Stimulated activated naive CD8-positive, alpha-beta T cell treated with anti-CD3 and anti-CD28 coated beads, Interleukin-15, Interleukin-2, amounts not matched to agents 100 ng/mL and 50 ng/mL, for 24 hours (primary cell): ENCODE results near the gene ZNF497.
"Not testable (repeated sequence)": the region's sequence is repeated elsewhere in the genome, so short reads cannot be mapped to it uniquely, and the experiment has no call there.

Source experiments
- H3K27ac Mint-ChIP-seq: one replicate; pipeline ENCODE4 v1.8.0; 2021; ENCODE audit warnings: mild to moderate bottlenecking, mixed read lengths
- H3K27me3 Mint-ChIP-seq: one replicate; pipeline ENCODE4 v1.8.0; 2021; ENCODE audit warnings: mixed read lengths
- H3K36me3 Mint-ChIP-seq: one replicate; pipeline ENCODE4 v1.8.0; 2021; ENCODE audit warnings: low read depth, mixed read lengths
- H3K4me1 Mint-ChIP-seq: one replicate; pipeline ENCODE4 v1.8.0; 2021; ENCODE audit warnings: low read depth, mixed read lengths
- H3K4me3 Mint-ChIP-seq: one replicate; pipeline ENCODE4 v1.8.0; 2021; ENCODE audit warnings: mild to moderate bottlenecking, mixed read lengths
- H3K9me3 Mint-ChIP-seq: one replicate; pipeline ENCODE4 v1.8.0; 2021; ENCODE audit warnings: mixed read lengths

ZNF497 gene

GRCh38 chr19:58350001-58350861 lies 12.3 kb downstream of the ZNF497 start:
- Mint-ChIP-seq H3K9me3 (no peaks in the 10 kb centered on the region), H3K27ac (no peak overlapping the region), H3K27me3 (no peaks in the 10 kb centered on the region), H3K36me3 (peaks cover 9% of the 10 kb centered on the region), H3K4me3 (no peak overlapping the region), H3K4me1 (peaks cover 32% of the 10 kb centered on the region)

- peaks cover 29% of the 10 kb centered on the region for H3K4me1 Mint-ChIP-seq
- H3K27ac Mint-ChIP-seq, result peak overlapping the region; percentile 55
- H3K4me3 Mint-ChIP-seq, result no peak overlapping the region
- no peaks in the 10 kb centered on the region for H3K9me3 Mint-ChIP-seq
- peaks cover 9% of the 10 kb centered on the region for H3K36me3 Mint-ChIP-seq
- H3K27me3 Mint-ChIP-seq, result no peaks in the 10 kb centered on the region
Measured at GRCh38 chr19:58349590-58349989, 13.0 kb downstream of the ZNF497 start.

GRCh38 chr19:58348080-58348479 lies 14.5 kb downstream of the ZNF497 start:
- not testable (repeated sequence) for H3K27me3 Mint-ChIP-seq, H3K9me3 Mint-ChIP-seq, H3K36me3 Mint-ChIP-seq
- H3K4me3 Mint-ChIP-seq, result peak overlapping the region; percentile 95
- H3K4me1 Mint-ChIP-seq, result peaks cover 29% of the 10 kb centered on the region
- H3K27ac Mint-ChIP-seq, result peak overlapping the region; percentile 91

GRCh38 chr19:58346961-58347929 lies 15.3 kb downstream of the ZNF497 start:
- H3K36me3 Mint-ChIP-seq, result peaks cover 13% of the 10 kb centered on the region
- peak overlapping the region; percentile 95 for H3K4me3 Mint-ChIP-seq
- no peaks in the 10 kb centered on the region for H3K9me3 Mint-ChIP-seq
- H3K4me1 Mint-ChIP-seq, result peaks cover 29% of the 10 kb centered on the region
- peak overlapping the region; percentile 91 for H3K27ac Mint-ChIP-seq
- H3K27me3 Mint-ChIP-seq, result no peaks in the 10 kb centered on the region

GRCh38 chr19:58345558-58345957 lies 17.0 kb downstream of the ZNF497 start:
- H3K27me3 Mint-ChIP-seq, result no peaks in the 10 kb centered on the region
- peaks cover 23% of the 10 kb centered on the region for H3K36me3 Mint-ChIP-seq
- H3K4me1 Mint-ChIP-seq, result peaks cover 29% of the 10 kb centered on the region
- H3K9me3 Mint-ChIP-seq, result no peaks in the 10 kb centered on the region
- H3K27ac Mint-ChIP-seq, result peak overlapping the region; percentile 23
- H3K4me3 Mint-ChIP-seq, result peak overlapping the region; percentile 95

GRCh38 chr19:58338825-58339558 lies 23.6 kb downstream of the ZNF497 start:
- peaks cover 44% of the 10 kb centered on the region for H3K36me3 Mint-ChIP-seq
- no peak overlapping the region for H3K4me3 Mint-ChIP-seq
- H3K27ac Mint-ChIP-seq, result no peak overlapping the region
- H3K27me3 Mint-ChIP-seq, result no peaks in the 10 kb centered on the region
- no peaks in the 10 kb centered on the region for H3K9me3 Mint-ChIP-seq
- no peaks in the 10 kb centered on the region for H3K4me1 Mint-ChIP-seq

GRCh38 chr19:58338336-58338735 lies 24.2 kb downstream of the ZNF497 start:
- Mint-ChIP-seq H3K4me1 (no peaks in the 10 kb centered on the region), H3K36me3 (peaks cover 44% of the 10 kb centered on the region), H3K4me3 (no peak overlapping the region), H3K27me3 (no peaks in the 10 kb centered on the region), H3K9me3 (no peaks in the 10 kb centered on the region), H3K27ac (no peak overlapping the region)

- peaks cover 42% of the 10 kb centered on the region for H3K36me3 Mint-ChIP-seq
- H3K9me3 Mint-ChIP-seq, result no peaks in the 10 kb centered on the region
- H3K27ac Mint-ChIP-seq, result no peak overlapping the region
- peaks cover 4% of the 10 kb centered on the region for H3K4me1 Mint-ChIP-seq
- H3K27me3 Mint-ChIP-seq, result no peaks in the 10 kb centered on the region
- H3K4me3 Mint-ChIP-seq, result no peak overlapping the region
Measured at GRCh38 chr19:58336820-58337219, 25.7 kb downstream of the ZNF497 start.

- Mint-ChIP-seq H3K36me3 (peaks cover 40% of the 10 kb centered on the region), H3K27ac (no peak overlapping the region), H3K27me3 (no peaks in the 10 kb centered on the region), H3K4me3 (no peak overlapping the region), H3K4me1 (peaks cover 4% of the 10 kb centered on the region), H3K9me3 (no peaks in the 10 kb centered on the region)
Measured at GRCh38 chr19:58336216-58336615, 26.3 kb downstream of the ZNF497 start.

GRCh38 chr19:58335630-58336029 lies 26.9 kb downstream of the ZNF497 start:
- no peaks in the 10 kb centered on the region for H3K9me3 Mint-ChIP-seq
- no peak overlapping the region for H3K4me3 Mint-ChIP-seq
- H3K27ac Mint-ChIP-seq, result no peak overlapping the region
- peaks cover 4% of the 10 kb centered on the region for H3K4me1 Mint-ChIP-seq
- H3K27me3 Mint-ChIP-seq, result no peaks in the 10 kb centered on the region
- H3K36me3 Mint-ChIP-seq, result peaks cover 35% of the 10 kb centered on the region

- Mint-ChIP-seq H3K4me3 (no peak overlapping the region), H3K9me3 (no peaks in the 10 kb centered on the region), H3K36me3 (peaks cover 29% of the 10 kb centered on the region), H3K27me3 (no peaks in the 10 kb centered on the region), H3K27ac (no peak overlapping the region), H3K4me1 (peaks cover 4% of the 10 kb centered on the region)
Measured at GRCh38 chr19:58334691-58335249, 27.8 kb downstream of the ZNF497 start.

- no peak overlapping the region for H3K4me3 Mint-ChIP-seq
- no peaks in the 10 kb centered on the region for H3K9me3 Mint-ChIP-seq
- H3K27ac Mint-ChIP-seq, result peak overlapping the region; percentile 21
- H3K27me3 Mint-ChIP-seq, result no peaks in the 10 kb centered on the region
- H3K4me1 Mint-ChIP-seq, result peaks cover 4% of the 10 kb centered on the region
- peaks cover 12% of the 10 kb centered on the region for H3K36me3 Mint-ChIP-seq
Measured at GRCh38 chr19:58332697-58333096, 29.9 kb downstream of the ZNF497 start.

GRCh38 chr19:58330458-58330857 lies 32.1 kb downstream of the ZNF497 start:
- Mint-ChIP-seq H3K36me3 (peaks cover 12% of the 10 kb centered on the region), H3K4me1 (peaks cover 4% of the 10 kb centered on the region), H3K9me3 (no peaks in the 10 kb centered on the region), H3K27ac (no peak overlapping the region), H3K27me3 (no peaks in the 10 kb centered on the region), H3K4me3 (no peak overlapping the region)

GRCh38 chr19:58328999-58329398 lies 33.6 kb downstream of the ZNF497 start:
- H3K4me3 Mint-ChIP-seq, result no peak overlapping the region
- H3K9me3 Mint-ChIP-seq, result no peaks in the 10 kb centered on the region

More at GRCh38 chr19:58328999-58329398, 33.6 kb downstream of the ZNF497 start:
- no peak overlapping the region for H3K27ac Mint-ChIP-seq
- peaks cover 4% of the 10 kb centered on the region for H3K4me1 Mint-ChIP-seq
- H3K36me3 Mint-ChIP-seq, result peaks cover 4% of the 10 kb centered on the region
- no peaks in the 10 kb centered on the region for H3K27me3 Mint-ChIP-seq
